ENCODE data around the gene TMEM87B. TPM values are rescaled to one million over a fixed set of nuclear protein-coding genes. Genes with fewer than 3 reads are reported as not detected.

Gene TMEM87B
- 11.7 TPM for total RNA-seq

GRCh38 chr2:112054847-112055729 lies at the start of gene TMEM87B:
Gene TMEM87B, plus strand, starts transcription at chr2:112055269. Its CDS starts 323 bp downstream, at chr2:112055592.
- no peaks in the 10 kb centered on the region for H3K27me3 ChIP-seq
- H3K4me1 ChIP-seq, result peaks cover 0 to 21% of the 10 kb centered on the region in 2 donors
- H3K36me3 ChIP-seq, result no peaks in the 10 kb centered on the region
- H3K4me3 ChIP-seq, result peak within 1 kb of the TSS; percentile 78 to 98
- peak; percentile 88 to 98 for DNase-seq (ENCODE audit: low spot score in 2 of 2)
- intact Hi-C loops (cut with DNase I), result loop anchor here (1.0 to 5.0 kb wide), 5 partner anchors 108 to 934 kb away; partner anchors contain the start of genes BCL2L11, MERTK, RGPD8 and SLC20A1
- H3K27ac ChIP-seq, result peak within 1 kb of the TSS; percentile 96 to 98
- TF ChIP-seq CTCF (IDR thresholded peaks at IDR 0.05), result no peak
- H3K9me3 ChIP-seq, result no peaks in the 10 kb centered on the region

- H3K27ac ChIP-seq, result peak overlapping the region; percentile 17 to 69
- peaks cover 30 to 46% of the 10 kb centered on the region in 2 donors for H3K36me3 ChIP-seq
Observed at GRCh38 chr2:112005406-112006075, 49.5 kb upstream of the TMEM87B start.

GRCh38 chr2:112006076-112006410 lies 49.0 kb upstream of the TMEM87B start:
- no peak for TF ChIP-seq CTCF (IDR thresholded peaks at IDR 0.05)
- no peak for DNase-seq (ENCODE audit: low spot score in 2 of 2)
- peak overlapping the region; percentile 17 to 69 for H3K27ac ChIP-seq

More at GRCh38 chr2:112005406-112006075, 49.5 kb upstream of the TMEM87B start:
- no peak for TF ChIP-seq CTCF (IDR thresholded peaks at IDR 0.05)
- Histone ChIP-seq H3K27me3 (no peaks in the 10 kb centered on the region), H3K4me3 (no peak overlapping the region), H3K9me3 (no peaks in the 10 kb centered on the region), H3K4me1 (no peaks in the 10 kb centered on the region)
- intact Hi-C loops (cut with DNase I), result no loop called here
- no peak for DNase-seq (ENCODE audit: low spot score in 2 of 2)

GRCh38 chr2:112007493-112007892 lies 47.6 kb upstream of the TMEM87B start:
- no peak for DNase-seq (ENCODE audit: low spot score in 2 of 2)
- intact Hi-C loops (cut with DNase I), result no loop called here
- H3K27ac ChIP-seq, result no peak overlapping the region
- no peaks in the 10 kb centered on the region for H3K27me3 ChIP-seq
- peaks cover 39 to 57% of the 10 kb centered on the region in 2 donors for H3K36me3 ChIP-seq
- no peaks in the 10 kb centered on the region for H3K4me1 ChIP-seq
- H3K4me3 ChIP-seq, result no peak overlapping the region
- no peaks in the 10 kb centered on the region for H3K9me3 ChIP-seq
- no peak for TF ChIP-seq CTCF (IDR thresholded peaks at IDR 0.05)

More at GRCh38 chr2:112006076-112006410, 49.0 kb upstream of the TMEM87B start:
- intact Hi-C loops (cut with DNase I), result no loop called here
- Histone ChIP-seq H3K36me3 (peaks cover 35 to 50% of the 10 kb centered on the region in 2 donors), H3K4me1 (no peaks in the 10 kb centered on the region), H3K4me3 (no peak overlapping the region), H3K9me3 (no peaks in the 10 kb centered on the region), H3K27me3 (no peaks in the 10 kb centered on the region)

GRCh38 chr2:112008910-112009485 lies 46.1 kb upstream of the TMEM87B start:
- Histone ChIP-seq H3K9me3 (no peaks in the 10 kb centered on the region), H3K4me3 (no peak overlapping the region), H3K36me3 (peaks cover 32 to 59% of the 10 kb centered on the region in 2 donors), H3K27me3 (no peaks in the 10 kb centered on the region), H3K27ac (no peak overlapping the region), H3K4me1 (no peaks in the 10 kb centered on the region)
- TF ChIP-seq CTCF (IDR thresholded peaks at IDR 0.05), result no peak
- DNase-seq (ENCODE audit: low spot score in 2 of 2), result no peak
- intact Hi-C loops (cut with DNase I), result no loop called here
